HG03575 (cell line): ENCODE measurements around the gene MEIS2.

Experiments
- ATAC-seq: cut with Tn5 transposase; IDR thresholded peaks from one replicate; pipeline ENCODE4 v1.9.1; 2021; ENCODE audit not compliant: unreplicated experiment, insufficient number of reproducible peaks, low FRiP score; ENCODE audit errors: extremely low read depth

Gene MEIS2

DNA sequence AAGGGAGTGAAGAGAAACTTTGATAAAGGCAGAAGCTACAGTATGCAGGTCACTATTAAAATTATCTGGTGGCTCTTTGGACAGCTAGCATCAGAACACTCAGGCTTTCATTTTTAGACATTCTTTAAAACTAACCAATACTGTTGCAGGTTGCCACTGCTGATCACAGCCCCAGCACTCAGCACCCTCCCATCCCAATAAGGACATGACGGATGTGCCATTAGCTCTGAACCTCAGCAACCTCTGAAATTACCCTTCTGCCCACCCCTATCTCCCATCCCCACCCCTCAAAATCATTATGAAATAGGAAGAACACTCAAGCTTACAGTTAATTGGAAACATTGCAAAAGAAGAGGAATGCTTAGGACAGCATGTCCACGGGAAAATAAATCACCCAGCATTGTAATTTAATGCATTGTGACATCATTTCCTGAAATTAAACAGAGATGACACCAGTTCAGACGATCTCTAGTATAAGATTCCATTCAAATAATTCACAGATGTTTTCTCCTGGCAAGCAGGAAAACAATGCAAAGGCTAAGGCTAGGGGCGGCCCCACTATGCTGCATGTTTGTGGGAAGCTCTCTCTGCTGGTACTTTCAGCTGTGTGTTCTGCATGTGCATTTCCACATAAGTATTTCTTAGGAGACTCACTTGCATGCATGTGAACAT, 71.6 kb downstream of the MEIS2 start:
- ATAC-seq = no peak

- ATAC-seq = no peak
Observed at GRCh38 chr15:37020852-37021251, 79.5 kb downstream of the MEIS2 start.

DNA sequence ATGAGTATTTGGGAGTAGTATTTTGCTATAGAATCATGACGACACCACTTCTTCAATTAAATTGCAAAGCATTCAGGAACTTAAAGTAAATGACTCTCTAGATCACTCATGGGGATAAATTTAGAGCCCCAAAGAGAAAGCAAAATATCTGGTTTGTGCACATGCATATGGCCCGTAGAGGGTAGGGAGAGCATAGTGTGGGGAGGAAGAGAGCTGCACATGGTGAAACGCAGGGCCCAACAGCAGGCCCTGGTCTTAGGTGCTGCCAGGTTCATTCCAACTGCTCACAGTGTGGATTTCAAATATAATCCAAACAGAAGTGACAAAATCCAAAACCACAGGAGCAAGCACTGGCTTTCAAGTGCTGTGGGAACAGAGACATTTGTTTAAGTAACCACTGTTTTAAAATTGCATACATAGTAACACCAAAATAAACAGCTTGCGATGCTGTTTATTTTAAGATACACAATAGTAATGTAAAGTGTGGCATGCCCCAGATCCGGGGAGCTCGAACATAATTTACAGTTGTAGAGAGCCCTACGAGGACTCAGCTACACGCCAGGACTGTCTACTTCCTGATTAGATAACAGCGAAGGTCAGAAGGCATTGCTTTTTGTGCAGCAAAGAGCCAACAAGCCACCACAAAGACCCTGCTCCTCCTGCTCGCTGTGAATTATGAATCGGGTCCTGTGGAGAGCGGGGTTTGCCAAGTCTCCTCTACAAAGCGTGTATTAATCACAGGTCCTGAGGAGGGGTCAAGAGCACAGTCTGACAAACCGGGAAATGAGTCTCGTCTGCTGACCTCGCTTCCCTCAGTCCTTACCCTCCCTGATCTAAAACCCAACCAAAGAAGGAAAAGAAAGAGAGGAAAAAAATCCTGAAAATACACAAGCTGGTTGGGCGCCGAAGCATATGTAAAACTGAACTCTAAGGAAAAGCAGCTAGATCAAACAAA, 80.6 kb downstream of the MEIS2 start:
- no peak for ATAC-seq

DNA sequence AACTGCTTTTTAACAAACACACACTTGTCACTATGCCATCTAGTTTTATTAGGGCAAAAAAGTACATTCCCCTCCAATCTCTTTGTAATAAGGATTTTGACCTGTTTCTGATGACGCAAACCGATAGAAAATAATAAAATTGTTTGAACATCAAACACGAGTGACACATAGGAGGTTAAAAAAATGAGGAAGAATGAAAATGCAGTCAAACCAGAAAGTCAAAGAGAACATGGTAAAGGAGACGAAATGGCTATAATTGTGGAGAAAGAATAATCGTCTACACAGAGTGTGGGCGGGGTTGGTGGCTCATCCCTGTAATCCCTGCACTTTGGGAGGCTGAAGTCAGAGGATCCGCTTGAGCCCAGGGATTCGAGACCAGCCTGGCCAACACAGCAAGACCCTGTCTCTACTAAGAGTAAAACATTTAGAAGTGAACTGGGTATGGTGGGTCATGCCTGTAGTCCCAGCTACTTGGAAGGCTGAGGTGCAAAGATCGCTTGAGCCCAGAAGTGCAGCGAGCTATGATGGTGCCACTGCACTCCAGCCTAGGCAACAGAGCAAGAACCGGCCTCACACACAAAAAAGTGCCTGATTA, 83.2 kb downstream of the MEIS2 start:
- ATAC-seq = no peak

GRCh38 chr15:37016231-37016630, 84.1 kb downstream of the MEIS2 start:
- no peak for ATAC-seq

DNA sequence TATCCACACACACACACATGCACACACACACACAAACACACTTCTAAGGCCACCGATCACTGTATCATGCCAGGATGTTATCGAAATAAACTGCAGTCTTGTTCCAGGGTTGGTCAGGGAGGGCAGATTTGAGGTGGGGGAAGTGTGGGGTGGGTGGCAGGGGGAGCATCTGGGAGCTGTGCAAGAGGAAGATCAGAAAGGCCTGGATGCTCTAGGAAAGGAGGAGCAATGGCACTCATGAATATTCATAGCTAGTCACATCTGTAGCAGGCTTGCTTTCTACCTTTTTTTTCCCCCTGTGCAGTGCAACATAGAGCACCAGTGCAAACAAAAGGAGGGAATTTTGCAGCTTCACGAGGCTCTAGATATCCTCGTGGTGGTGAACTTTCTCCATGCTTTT, 84.9 kb downstream of the MEIS2 start:
- no peak for ATAC-seq

DNA sequence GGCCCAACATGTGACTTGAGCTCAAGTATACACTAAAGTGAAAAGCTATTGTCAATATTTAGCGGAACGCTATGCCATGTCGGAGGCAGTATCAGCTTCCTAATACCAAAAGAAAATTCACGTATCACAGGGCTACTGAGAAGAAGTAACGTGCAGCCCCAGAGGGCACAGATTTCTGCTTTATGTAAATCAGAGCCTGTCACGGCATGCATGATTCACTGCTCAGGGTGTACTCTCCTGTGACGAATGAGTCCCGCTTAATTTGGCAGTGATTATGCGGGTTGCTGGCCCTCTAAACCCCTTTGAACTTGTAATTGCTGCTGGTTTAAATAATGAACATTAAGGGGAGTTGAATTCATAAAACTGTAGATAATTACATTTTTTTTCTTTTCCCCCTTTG, 85.3 kb downstream of the MEIS2 start:
- no peak for ATAC-seq

GRCh38 chr15:37014566-37014965, 85.8 kb downstream of the MEIS2 start:
- no peak for ATAC-seq

DNA sequence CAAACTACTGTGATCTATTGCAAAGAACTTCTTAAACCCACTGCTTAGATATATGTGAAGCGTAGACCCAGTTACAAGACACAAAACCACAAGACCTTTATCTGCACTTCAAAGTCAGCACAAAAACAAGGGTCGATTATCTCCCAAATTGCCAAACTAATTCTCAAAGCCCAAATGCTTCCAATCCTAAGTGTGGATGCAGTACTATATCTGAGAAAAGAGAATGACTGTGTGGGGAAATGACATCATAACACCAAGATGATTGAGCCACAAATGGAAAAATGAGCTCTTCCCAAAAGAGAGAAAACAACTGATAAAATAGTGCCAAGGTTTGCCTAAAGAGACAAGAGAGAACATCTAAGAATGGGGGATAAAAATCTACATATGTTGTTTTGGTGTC, 86.2 kb downstream of the MEIS2 start:
- ATAC-seq = no peak

DNA sequence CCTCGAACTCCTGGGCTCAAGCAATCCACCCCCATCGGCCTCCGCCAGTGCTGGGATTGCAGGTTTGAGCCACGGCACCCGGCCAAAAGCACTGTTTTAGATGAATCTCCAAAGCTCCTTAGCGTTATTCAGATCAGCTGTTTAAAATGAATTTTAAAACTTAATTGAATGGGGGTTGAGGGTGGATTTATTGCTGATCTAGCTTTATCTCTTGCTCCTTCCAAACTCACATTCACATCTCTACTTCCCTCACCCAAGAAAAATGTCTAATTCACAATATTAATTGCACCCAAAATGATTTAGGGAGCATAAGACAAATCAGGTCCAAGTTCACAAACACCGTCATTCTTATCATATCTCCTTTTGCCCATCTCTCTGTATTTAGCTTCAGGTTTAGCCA, 89.8 kb downstream of the MEIS2 start:
- ATAC-seq = no peak

GRCh38 chr15:37009288-37009687, 91.1 kb downstream of the MEIS2 start:
- no peak for ATAC-seq

DNA sequence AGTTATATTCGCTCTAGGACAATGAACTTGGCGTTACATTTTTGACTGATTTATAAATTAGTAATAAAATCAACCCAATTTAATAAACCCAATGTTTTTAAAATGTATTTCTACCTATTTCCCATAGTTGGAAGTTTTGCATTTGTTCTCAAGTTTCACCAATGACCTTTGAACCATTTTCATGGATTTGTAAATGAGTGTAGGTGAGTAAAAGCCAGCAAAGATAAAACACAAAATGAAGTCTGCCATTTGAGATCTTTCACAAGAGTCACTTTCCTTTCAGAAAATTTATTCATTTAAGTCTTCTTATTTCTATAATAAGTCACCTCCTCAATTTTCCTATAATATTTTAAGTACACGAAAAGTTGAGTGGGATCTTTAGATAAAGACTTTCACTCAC, 92.1 kb downstream of the MEIS2 start:
- ATAC-seq = no peak

DNA sequence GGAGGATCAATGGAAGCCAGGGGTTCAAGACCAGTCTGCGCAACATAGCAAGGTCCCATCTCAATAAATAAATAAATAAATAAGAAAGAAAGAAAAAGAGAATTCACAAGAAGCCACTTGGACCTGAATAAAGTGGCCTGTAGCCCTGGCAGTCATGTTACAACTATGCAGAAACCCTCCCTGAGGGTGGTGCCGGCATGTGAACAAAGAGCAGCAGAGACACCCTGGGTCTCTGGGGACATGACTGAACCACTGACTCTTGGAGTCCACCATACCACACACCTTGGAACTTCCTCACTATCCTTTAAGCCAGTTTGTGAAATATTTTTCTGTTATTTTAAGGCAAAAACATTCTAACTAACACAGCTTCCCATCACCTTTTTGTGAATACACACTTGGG, 93.0 kb downstream of the MEIS2 start:
- ATAC-seq = no peak

- no peak for ATAC-seq
Observed at GRCh38 chr15:37004981-37005735, 95.2 kb downstream of the MEIS2 start.

DNA sequence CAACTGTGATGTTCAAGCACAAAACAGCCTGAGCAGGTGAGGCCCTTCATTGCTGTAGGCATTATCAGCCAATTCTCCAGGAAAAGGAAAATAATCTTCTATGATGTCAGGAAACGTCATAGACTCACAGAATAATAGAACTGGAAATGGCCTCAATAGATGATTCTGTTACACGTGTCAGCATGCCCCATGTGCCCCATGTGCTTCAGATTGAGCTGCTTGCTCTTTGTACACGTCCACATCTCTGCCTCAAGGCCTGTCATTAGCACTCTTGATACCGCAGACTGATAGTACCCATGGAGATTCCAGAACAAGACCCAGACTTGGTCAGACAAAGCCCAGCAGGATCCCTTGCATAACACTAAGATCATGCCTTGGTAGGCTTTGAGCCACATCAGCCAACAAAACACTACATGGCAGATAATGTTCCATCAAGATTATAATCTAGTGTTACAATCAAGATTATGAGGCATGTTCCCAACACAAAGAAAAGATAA, 95.9 kb downstream of the MEIS2 start:
- ATAC-seq = no peak

DNA sequence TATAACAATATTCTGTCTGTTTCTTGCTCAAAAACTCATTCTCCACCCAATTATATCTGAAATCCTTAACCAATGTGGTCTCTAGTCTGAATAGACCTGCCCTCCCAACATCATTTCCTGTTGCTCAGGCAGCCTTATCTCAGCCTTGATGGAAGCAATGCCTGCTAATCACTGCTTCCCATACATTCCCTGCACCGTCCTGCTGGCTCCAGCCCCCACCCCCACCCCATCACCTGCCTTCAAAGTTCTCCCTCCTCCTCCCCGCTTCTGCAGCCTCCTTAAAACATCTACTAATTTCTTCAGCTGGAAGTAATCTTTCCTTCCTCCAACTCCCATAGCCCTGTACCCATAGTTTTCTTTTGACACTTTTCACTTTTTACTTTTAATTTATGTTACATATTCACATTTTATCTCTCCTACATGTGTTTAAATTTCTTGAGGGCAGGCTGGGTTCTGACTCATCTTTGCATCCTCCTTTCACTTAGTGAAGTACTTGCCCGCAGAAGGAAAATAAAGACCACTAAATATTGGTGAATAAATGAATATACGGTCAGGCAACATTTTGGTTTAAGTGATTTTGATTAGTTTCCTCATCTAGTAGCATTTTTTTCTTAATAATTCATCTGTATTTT, 98.2 kb downstream of the MEIS2 start:
- no peak for ATAC-seq

GRCh38 chr15:37001417-37001816, 98.9 kb downstream of the MEIS2 start:
- no peak for ATAC-seq

GRCh38 chr15:36999778-37000177, 100.6 kb downstream of the MEIS2 start:
- ATAC-seq = no peak
